Aorta (tissue), 5 donors: Measurements from ENCODE around the gene LYZL6. TPM values are rescaled to one million over a fixed set of nuclear protein-coding genes. Genes with fewer than 3 reads are reported as not detected.
"Not testable (repeated sequence)": the region's sequence is repeated elsewhere in the genome, so short reads cannot be mapped to it uniquely, and the experiment has no call there.

Experiments
- ATAC-seq: fragments of 200-7000 bp; cut with Tn5 transposase; one replicate; pipeline ENCODE4 v1.9.1; 2022; ENCODE audit warnings: moderate library complexity; ENCODE audit not compliant: low FRiP score
- DNase-seq, 2 donors: peaks; one replicate each; pipeline ENCODE4 v3.0.0-alpha.2; 2020
- H3K27ac ChIP-seq, 2 donors: one replicate each; pipeline ENCODE4 v1.5.1; 2013; ENCODE audit warnings: low read length in 2 of 2, mild to moderate bottlenecking in 2 of 2, moderate library complexity in 2 of 2, control low read depth in 1 of 2, inconsistent platforms in 1 of 2, low read depth in 1 of 2
- H3K27me3 ChIP-seq, 2 donors: one replicate each; pipeline ENCODE4 v1.6.1; 2013; ENCODE audit warnings: control low read depth in 1 of 2, low read length in 1 of 2, mild to moderate bottlenecking in 1 of 2, moderate library complexity in 1 of 2; ENCODE audit not compliant: insufficient read depth in 2 of 2, control insufficient read depth in 1 of 2
- H3K36me3 ChIP-seq, 2 donors: one replicate each; pipeline ENCODE4 v1.6.1; 2013; ENCODE audit warnings: control low read depth in 1 of 2, low read length in 1 of 2, mild to moderate bottlenecking in 1 of 2; ENCODE audit not compliant: insufficient read depth in 2 of 2, control insufficient read depth in 1 of 2
- H3K4me1 ChIP-seq, 2 donors: one replicate each; pipeline ENCODE4 v1.6.1; 2013; ENCODE audit warnings: low read length in 2 of 2, control low read depth in 1 of 2, mild to moderate bottlenecking in 1 of 2, moderate library complexity in 1 of 2; ENCODE audit not compliant: insufficient read depth in 2 of 2, control insufficient read depth in 1 of 2
- H3K4me3 ChIP-seq, 2 donors: one replicate each; pipeline ENCODE4 v1.5.1; 2013; ENCODE audit warnings: low read length in 2 of 2, control low read depth in 1 of 2, mild to moderate bottlenecking in 1 of 2
- H3K9me3 ChIP-seq: one replicate; pipeline ENCODE4 v1.6.1; 2013; ENCODE audit warnings: mild to moderate bottlenecking, low read length; ENCODE audit not compliant: control insufficient read depth
- WGBS, 2 donors: extraction: QIAGEN DNeasy Blood & Tissue Kit; methylation state at CpG; one replicate each; pipeline ENCODE4 v1.1.7; 2013; 5-methylcytosine and 5-hydroxymethylcytosine counted together
- intact Hi-C, 2 donors: fragments of 100-400 bp; cut with DNase I; formaldehyde crosslinking; loops; one replicate each; pipeline versions ENCODE4 v1.14.2 to v1.15.0; 2022
- polyA plus RNA-seq, 2 donors: library from polyadenylated mRNA; stranded (reverse); fragments of 200-250 nt; gene quantifications; one replicate each; pipeline ENCODE4 v1.2.3, GENCODE V29; 2013
- total RNA-seq, 2 donors: library from RNA; stranded (reverse); fragmentation: NEBNext Ultra II Directional; extraction: Animal tissue kit (Norgen Biotek cat#: 25700); gene quantifications; one replicate each; pipeline ENCODE4 v1.2.1, GENCODE V29; 2021
- donor health status: healthy with polysubstance abuse.
- donor health status: Bipolar disorder and iron deficiency.
- donor health status: DM: no; HTN: no; CAD: no.
- donor health status: DM: no; HTN: no; CAD: no.
- donor health status: DM: yes; HTN: yes; CAD: no.

Gene LYZL6
- total and polyA plus RNA-seq, 4 donors = not detected

GRCh38 chr17:35906926-35907637, 36.4 kb downstream of the LYZL6 start:
- no peak overlapping the region for H3K27ac ChIP-seq
- WGBS, 2 donors = 52 to 71% methylated on average over 3 of the region's 3 CpGs
- no peak overlapping the region for H3K4me3 ChIP-seq
- no peaks in the 10 kb centered on the region for H3K4me1 ChIP-seq
- DNase-seq = no peak
- intact Hi-C loops = no loop called here
- ATAC-seq = no peak
- no peaks in the 10 kb centered on the region for H3K9me3 ChIP-seq
- H3K27me3 ChIP-seq = peaks cover 0 to 2% of the 10 kb centered on the region in 2 donors
- H3K36me3 ChIP-seq = no peaks in the 10 kb centered on the region

DNA sequence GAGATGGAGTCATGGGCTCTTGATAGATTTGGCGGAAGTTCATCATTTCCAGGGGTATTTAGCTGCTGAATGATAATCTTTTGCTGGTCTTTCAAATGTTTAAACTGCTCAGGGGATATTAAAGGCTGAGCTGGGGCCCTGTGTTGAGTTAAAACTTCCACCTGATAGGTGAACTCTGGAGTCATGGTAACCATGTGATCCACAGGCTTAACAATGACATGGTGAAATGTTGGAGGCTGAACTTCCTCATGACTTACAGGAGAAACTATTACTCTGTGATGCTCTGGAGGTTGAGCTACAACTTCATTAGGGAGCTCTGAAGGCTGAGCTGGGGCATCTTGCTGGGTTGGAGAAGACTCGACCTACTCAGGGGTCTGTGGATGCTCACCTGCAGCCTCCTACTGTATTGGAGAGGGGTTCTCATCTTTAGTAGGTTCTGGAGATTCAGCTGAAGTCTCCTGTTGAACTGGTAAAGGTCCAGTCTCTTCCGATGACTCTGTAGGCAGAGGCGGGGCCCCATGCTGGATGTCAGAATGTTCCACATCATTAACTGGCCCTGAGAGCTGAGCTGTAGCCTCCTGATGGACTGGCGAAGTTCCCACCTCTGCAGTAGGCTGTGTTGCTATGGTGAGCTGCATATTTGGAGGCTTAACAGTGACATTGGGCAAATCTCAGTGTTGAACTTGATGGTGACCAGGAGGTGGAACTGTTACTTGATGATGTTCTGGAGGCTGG, 37.2 kb downstream of the LYZL6 start:
- H3K9me3 ChIP-seq = no peaks in the 10 kb centered on the region
- WGBS, 2 donors = 82 to 93% methylated on average over 5 of the region's 5 CpGs
- DNase-seq (no peak), ATAC-seq (no peak)
- no peaks in the 10 kb centered on the region for H3K36me3 ChIP-seq
- H3K27ac ChIP-seq = no peak overlapping the region
- no peaks in the 10 kb centered on the region for H3K4me1 ChIP-seq
- peaks cover 0 to 2% of the 10 kb centered on the region in 2 donors for H3K27me3 ChIP-seq
- H3K4me3 ChIP-seq = no peak overlapping the region
- intact Hi-C loops = no loop called here

GRCh38 chr17:35903451-35903850, 40.1 kb downstream of the LYZL6 start:
- Histone ChIP-seq H3K27ac (no peak overlapping the region), H3K36me3 (no peaks in the 10 kb centered on the region), H3K4me3 (no peak overlapping the region), H3K27me3 (no peaks in the 10 kb centered on the region), H3K9me3 (no peaks in the 10 kb centered on the region), H3K4me1 (no peaks in the 10 kb centered on the region)
- no peak for ATAC-seq
- DNase-seq = no peak
- intact Hi-C loops = no loop called here
- 91 to 94% methylated on average over 5 of the region's 5 CpGs for WGBS, 2 donors

GRCh38 chr17:35901631-35902175, 41.8 kb downstream of the LYZL6 start:
- Histone ChIP-seq H3K4me1 (no peaks in the 10 kb centered on the region), H3K9me3 (no peaks in the 10 kb centered on the region), H3K27ac (no peak overlapping the region), H3K27me3 (no peaks in the 10 kb centered on the region), H3K4me3 (no peak overlapping the region), H3K36me3 (no peaks in the 10 kb centered on the region)
- WGBS, 2 donors = 62 to 70% methylated on average over 9 of the region's 9 CpGs
- no peak for ATAC-seq
- intact Hi-C loops = no loop called here
- DNase-seq = no peak

DNA sequence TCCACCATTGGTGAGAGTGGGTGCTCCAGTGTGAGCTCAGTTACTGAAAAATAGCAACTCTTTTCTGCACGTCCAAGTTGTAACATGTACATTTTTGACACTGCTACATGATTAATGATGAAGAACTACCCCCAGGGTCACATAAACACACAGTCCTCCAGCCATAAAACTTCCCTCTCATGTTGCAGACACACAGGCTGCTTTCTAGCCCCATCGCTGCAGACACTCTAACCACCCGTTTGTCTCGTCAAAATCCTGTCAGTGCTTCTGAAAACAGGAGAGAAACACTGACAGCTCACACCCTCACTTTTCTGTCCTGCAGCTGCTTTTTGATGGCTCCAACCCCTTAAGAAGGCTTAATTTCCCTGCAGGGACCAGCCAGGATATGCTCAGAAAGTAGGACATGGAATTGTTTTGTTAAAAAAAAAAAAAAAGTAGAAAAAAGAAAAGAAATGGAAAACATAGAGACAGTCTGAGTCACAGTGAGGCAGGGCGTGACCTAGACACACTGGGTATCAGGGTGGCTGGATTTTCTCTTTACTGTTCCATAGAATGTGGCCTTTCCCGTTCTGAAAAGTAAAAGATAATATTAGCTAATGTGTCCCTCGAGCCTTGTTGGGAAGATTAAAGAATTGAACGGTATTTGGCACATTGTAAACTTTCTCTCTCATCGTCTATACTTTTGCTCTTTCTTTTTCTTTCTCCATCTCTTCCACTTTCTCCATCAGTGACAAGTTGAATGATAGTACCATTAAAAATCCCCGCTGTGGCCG, 42.6 kb downstream of the LYZL6 start:
- H3K27ac ChIP-seq = no peak overlapping the region
- ATAC-seq = no peak

DNA sequence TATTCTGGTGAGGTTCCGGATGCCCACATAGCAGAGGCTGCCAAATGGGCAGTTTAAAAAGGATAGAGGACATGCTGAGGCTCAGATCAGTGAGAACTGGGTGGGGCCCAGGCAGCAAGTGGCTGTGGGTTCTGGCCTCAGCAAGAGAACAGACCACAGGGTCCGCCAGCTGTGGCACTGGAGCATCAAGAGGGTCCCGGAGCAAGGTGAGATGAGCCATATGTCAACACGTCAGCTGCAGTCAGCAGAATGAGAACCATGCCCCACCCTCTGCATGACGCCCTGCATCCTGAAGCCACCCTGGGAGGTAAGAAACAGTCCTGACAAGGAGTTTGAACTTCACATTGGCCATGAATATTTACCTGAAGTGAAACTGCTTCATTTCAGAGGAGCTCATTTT, 43.2 kb downstream of the LYZL6 start:
- intact Hi-C loops = no loop called here
- 68 to 70% methylated on average over 5 of the region's 5 CpGs for WGBS, 2 donors
- H3K4me3 ChIP-seq = no peak overlapping the region
- no peak for DNase-seq
- no peaks in the 10 kb centered on the region for H3K4me1 ChIP-seq
- no peak for ATAC-seq
- H3K27me3 ChIP-seq = no peaks in the 10 kb centered on the region
- no peak overlapping the region for H3K27ac ChIP-seq
- no peaks in the 10 kb centered on the region for H3K36me3 ChIP-seq
- H3K9me3 ChIP-seq = no peaks in the 10 kb centered on the region

More for the DNA sequence above, 42.6 kb downstream of the LYZL6 start:
- intact Hi-C loops = no loop called here
- no peaks in the 10 kb centered on the region for H3K9me3 ChIP-seq
- H3K36me3 ChIP-seq = no peaks in the 10 kb centered on the region
- H3K4me3 ChIP-seq = no peak overlapping the region
- 24 to 35% methylated on average over 11 of the region's 11 CpGs for WGBS, 2 donors
- no peak for DNase-seq
- H3K4me1 ChIP-seq = no peaks in the 10 kb centered on the region
- H3K27me3 ChIP-seq = no peaks in the 10 kb centered on the region

- no peaks in the 10 kb centered on the region for H3K27me3 ChIP-seq
- no peaks in the 10 kb centered on the region for H3K36me3 ChIP-seq
- ATAC-seq = no peak
- H3K4me3 ChIP-seq = no peak overlapping the region
- H3K4me1 ChIP-seq = no peaks in the 10 kb centered on the region
- no peak for DNase-seq
- no peaks in the 10 kb centered on the region for H3K9me3 ChIP-seq
- H3K27ac ChIP-seq = no peak overlapping the region
- intact Hi-C loops = no loop called here
- 62 to 64% methylated on average over 6 of the region's 6 CpGs for WGBS, 2 donors
Measured at GRCh38 chr17:35898283-35899070, 45.0 kb downstream of the LYZL6 start.

GRCh38 chr17:35897772-35898171, 45.7 kb downstream of the LYZL6 start:
- intact Hi-C loops, H3K27ac ChIP-seq, DNase-seq, H3K4me3 ChIP-seq, H3K9me3 ChIP-seq, H3K27me3 ChIP-seq, H3K36me3 ChIP-seq, H3K4me1 ChIP-seq, ATAC-seq: not testable (repeated sequence)
- 95 to 97% methylated on average over 7 of the region's 7 CpGs for WGBS, 2 donors
